GM21526 (cell line): Measurements from ENCODE around the gene MTARC2.
"Not testable (repeated sequence)": the region's sequence is repeated elsewhere in the genome, so short reads cannot be mapped to it uniquely, and the experiment has no call there.

ENCODE experiments used
- ATAC-seq: cut with Tn5 transposase; IDR thresholded peaks from one replicate; pipeline ENCODE4 v1.9.1; 2021; ENCODE audit warnings: moderate library complexity; ENCODE audit not compliant: unreplicated experiment, low FRiP score

The MTARC2 gene

GRCh38 chr1:220730486-220730885 lies 17.6 kb upstream of the MTARC2 start:
- no peak for ATAC-seq

GRCh38 chr1:220732137-220732536 lies 16.0 kb upstream of the MTARC2 start:
- ATAC-seq, result no peak

GRCh38 chr1:220732621-220733020 lies 15.5 kb upstream of the MTARC2 start:
- peak; percentile 19 for ATAC-seq

GRCh38 chr1:220733086-220733601 lies 15.0 kb upstream of the MTARC2 start:
- peak; percentile 91 for ATAC-seq

- no peak for ATAC-seq
Measured at GRCh38 chr1:220734571-220735326, 13.4 kb upstream of the MTARC2 start.

- not testable (repeated sequence) for ATAC-seq
Measured at GRCh38 chr1:220736283-220736682, 11.8 kb upstream of the MTARC2 start.

GRCh38 chr1:220741349-220741748 lies 6.8 kb upstream of the MTARC2 start:
- no peak for ATAC-seq

GRCh38 chr1:220741825-220742224 lies 6.3 kb upstream of the MTARC2 start:
- no peak for ATAC-seq

- ATAC-seq, result no peak
Measured at GRCh38 chr1:220742520-220742919, 5.6 kb upstream of the MTARC2 start.

GRCh38 chr1:220746851-220747250 lies 1.3 kb upstream of the MTARC2 start:
- ATAC-seq, result no peak

GRCh38 chr1:220747437-220748088 lies 559 bp upstream of the MTARC2 start:
- no peak for ATAC-seq

GRCh38 chr1:220748936-220749335 lies 814 bp downstream of the MTARC2 start:
- no peak for ATAC-seq

GRCh38 chr1:220750131-220750515 lies 2.0 kb downstream of the MTARC2 start:
- no peak for ATAC-seq

GRCh38 chr1:220751111-220751510 lies 3.0 kb downstream of the MTARC2 start:
- no peak for ATAC-seq

- ATAC-seq, result no peak
Measured at GRCh38 chr1:220754212-220754917, 6.2 kb downstream of the MTARC2 start.

GRCh38 chr1:220754918-220755295 lies 6.8 kb downstream of the MTARC2 start:
- ATAC-seq, result no peak

GRCh38 chr1:220755309-220755708 lies 7.2 kb downstream of the MTARC2 start:
- ATAC-seq, result no peak

- ATAC-seq, result no peak
Measured at GRCh38 chr1:220757441-220757840, 9.3 kb downstream of the MTARC2 start.

GRCh38 chr1:220759147-220759546 lies 11.0 kb downstream of the MTARC2 start:
- ATAC-seq, result no peak

- ATAC-seq, result no peak
Measured at GRCh38 chr1:220761688-220762427, 13.7 kb downstream of the MTARC2 start.

- no peak for ATAC-seq
Measured at GRCh38 chr1:220764757-220765156, 16.6 kb downstream of the MTARC2 start.
